WTC11 (cell line): Measurements from ENCODE around the gene SCD5. TPM values are rescaled to one million over a fixed set of nuclear protein-coding genes. Genes with fewer than 3 reads are reported as not detected.

Experiments used
- ATAC-seq: fragments of 200-7000 bp; cut with Tn5 transposase; 2 replicates; pipeline ENCODE4 v1.10.0; 2021; ENCODE audit warnings: mild to moderate bottlenecking, moderate library complexity
- CTCF ChIA-PET: fragments of 300-600 bp; sonication (Branson Sonifier 250); formaldehyde crosslinking; loops from one replicate; lab custom pipeline; 2021; ENCODE audit warnings: antibody characterized with exemption; lab: Charles Lee
- POLR2A ChIA-PET: fragments of 350-600 bp; sonication (Branson Sonifier 250); formaldehyde crosslinking; loops from one replicate; lab custom pipeline; 2021; ENCODE audit warnings: antibody characterized with exemption; lab: Charles Lee
- DNase-seq: peaks from one replicate; pipeline ENCODE4 v3.0.0; 2021; ENCODE audit warnings: low spot score
- H3K27ac Mint-ChIP-seq: 2 replicates; pipeline ENCODE4 v1.8.0; 2021; ENCODE audit warnings: mixed read lengths
- H3K27me3 Mint-ChIP-seq: 2 replicates; pipeline ENCODE4 v1.8.0; 2021; ENCODE audit warnings: low read depth, mild to moderate bottlenecking, moderate library complexity, mixed read lengths
- H3K36me3 Mint-ChIP-seq: 2 replicates; pipeline ENCODE4 v1.8.0; 2021; ENCODE audit warnings: mixed read lengths
- H3K4me1 Mint-ChIP-seq: 2 replicates; pipeline ENCODE4 v1.8.0; 2022; ENCODE audit warnings: mixed read lengths
- H3K4me3 Mint-ChIP-seq: 2 replicates; pipeline ENCODE4 v1.8.0; 2021; ENCODE audit warnings: mild to moderate bottlenecking, moderate library complexity, mixed read lengths
- H3K9me3 Mint-ChIP-seq: 2 replicates; pipeline ENCODE4 v1.8.0; 2021; ENCODE audit warnings: mixed read lengths
- FOXJ3 ChIP-seq: sonication (generic); formaldehyde crosslinking; IDR thresholded peaks from 2 replicates; pipeline ENCODE4 v1.9.0; 2021; ENCODE audit warnings: missing genetic modification reagents, mild to moderate bottlenecking, borderline replicate concordance
- FOXK1 ChIP-seq: sonication (generic); formaldehyde crosslinking; IDR thresholded peaks from 2 replicates; pipeline ENCODE4 v1.8.0; 2022; ENCODE audit warnings: mild to moderate bottlenecking, moderate library complexity, missing genetic modification reagents
- IRF2 ChIP-seq: sonication (generic); formaldehyde crosslinking; IDR thresholded peaks from 2 replicates; pipeline ENCODE4 v1.8.0; 2022; ENCODE audit warnings: low read depth, missing genetic modification reagents, borderline replicate concordance
- JAZF1 ChIP-seq: fragments of 250-450 bp; sonication (Bioruptor Pico); IDR thresholded peaks from 2 replicates; pipeline ENCODE4 v1.9.0; 2021; ENCODE audit warnings: moderate library complexity, mild to moderate bottlenecking, inconsistent platforms
- KAT7 ChIP-seq: sonication (generic); formaldehyde crosslinking; IDR thresholded peaks from 2 replicates; pipeline ENCODE4 v1.8.1; 2023; ENCODE audit warnings: missing genetic modification reagents, mild to moderate bottlenecking, borderline replicate concordance
- MXD4 ChIP-seq: fragments of 250-450 bp; sonication (Bioruptor Pico); IDR thresholded peaks from 2 replicates; pipeline ENCODE4 v1.8.0; 2021; ENCODE audit warnings: mild to moderate bottlenecking, moderate library complexity, borderline replicate concordance
- SMAD3 ChIP-seq: sonication (generic); formaldehyde crosslinking; IDR thresholded peaks from 2 replicates; pipeline ENCODE4 v1.8.0; 2022; ENCODE audit warnings: missing genetic modification reagents, mild to moderate bottlenecking, borderline replicate concordance
- TEAD1 ChIP-seq: sonication (generic); formaldehyde crosslinking; IDR thresholded peaks from 2 replicates; pipeline ENCODE4 v1.8.0; 2022; ENCODE audit warnings: mild to moderate bottlenecking, missing genetic modification reagents
- TP53 ChIP-seq: sonication (generic); formaldehyde crosslinking; IDR thresholded peaks from 2 replicates; pipeline ENCODE4 v1.8.1; 2023; ENCODE audit warnings: mild to moderate bottlenecking, missing genetic modification reagents
- ZNF219 ChIP-seq: sonication (generic); formaldehyde crosslinking; IDR thresholded peaks from 2 replicates; pipeline ENCODE4 v1.8.0; 2023; ENCODE audit warnings: missing genetic modification reagents, mild to moderate bottlenecking, borderline replicate concordance
- ZNF263 ChIP-seq: sonication (generic); formaldehyde crosslinking; IDR thresholded peaks from 2 replicates; pipeline ENCODE4 v1.8.1; 2022; ENCODE audit warnings: low read depth, mild to moderate bottlenecking, moderate library complexity, missing genetic modification reagents
- ZNF396 ChIP-seq: fragments of 250-450 bp; sonication (Bioruptor Pico); IDR thresholded peaks from 2 replicates; pipeline ENCODE4 v1.8.0; 2021; ENCODE audit warnings: mild to moderate bottlenecking, moderate library complexity, borderline replicate concordance
- ZNF671 ChIP-seq: fragments of 250-450 bp; sonication (Bioruptor Pico); IDR thresholded peaks from 2 replicates; pipeline ENCODE4 v1.8.0; 2021; ENCODE audit warnings: mild to moderate bottlenecking
- total RNA-seq: library from RNA; stranded (reverse); gene quantifications from 3 replicates; pipeline ENCODE4 v1.2.3, GENCODE V29; 2021
- TF ChIP-seq, protein P1 (sequence below): fragments of 200-600 bp; IDR thresholded peaks from 2 replicates; pipeline ENCODE4 v1.8.0; 2022; ENCODE audit warnings: antibody characterized with exemption
- TF ChIP-seq, protein P2 (sequence below): sonication (generic); formaldehyde crosslinking; IDR thresholded peaks from 2 replicates; pipeline ENCODE4 v1.8.0; 2022; ENCODE audit warnings: mild to moderate bottlenecking, missing genetic modification reagents
- TF ChIP-seq, protein P3 (sequence below): fragments of 250-450 bp; sonication (Bioruptor Pico); IDR thresholded peaks from 2 replicates; pipeline ENCODE4 v2.1.2; 2022; ENCODE audit warnings: mild to moderate bottlenecking, moderate library complexity
- TF ChIP-seq, protein P4 (sequence below): sonication (generic); formaldehyde crosslinking; IDR thresholded peaks from 2 replicates; pipeline ENCODE4 v1.8.1; 2023; ENCODE audit warnings: mild to moderate bottlenecking, missing genetic modification reagents, moderate library complexity

The SCD5 gene
- total RNA-seq, 1 experiment from 2014 or later: 6.3 TPM

DNA sequence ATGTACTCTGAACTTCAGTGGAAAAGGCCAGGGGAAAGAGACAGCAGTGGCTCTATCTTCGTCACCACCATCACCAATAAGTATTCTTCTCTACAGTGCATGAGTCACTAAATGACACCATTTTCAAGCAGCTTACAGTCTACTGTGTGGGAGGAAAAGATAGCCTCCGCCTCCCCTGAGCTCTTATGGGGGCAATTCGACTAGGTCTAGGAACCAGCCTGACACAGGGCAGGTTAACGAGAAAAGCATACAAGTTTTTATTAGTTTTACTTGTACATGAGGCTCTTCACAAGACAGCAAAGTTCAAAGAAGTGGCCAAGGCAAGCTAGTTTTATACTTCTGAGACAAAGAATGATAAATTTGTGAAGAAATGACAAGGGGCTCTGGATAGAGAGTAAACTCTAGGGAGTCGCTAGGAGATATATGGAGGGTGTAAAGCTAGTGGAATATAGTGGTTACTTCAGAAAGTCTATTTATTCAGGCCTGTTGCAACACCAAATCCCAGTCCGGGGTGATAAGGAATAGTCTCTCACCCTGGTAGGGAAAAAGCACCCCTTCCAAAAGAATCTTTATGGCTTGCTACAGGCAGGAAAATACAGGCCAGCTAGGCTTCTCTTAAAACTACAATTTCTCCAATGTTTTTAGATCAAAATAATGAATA, 49.7 kb downstream of the SCD5 start:
- peaks cover 24% of the 10 kb centered on the region for H3K4me1 Mint-ChIP-seq
- no peak overlapping the region for H3K27ac Mint-ChIP-seq
- H3K4me3 Mint-ChIP-seq: no peak overlapping the region
- ChIA-PET POLR2A (no interaction called here), CTCF (interaction anchor here (3.0 kb wide), 1 partner anchor 10 kb away, joined by 17 read pairs; no protein-coding TSS in a partner anchor)
- DNase-seq (no peak), ATAC-seq (no peak)
- no peaks in the 10 kb centered on the region for H3K9me3 Mint-ChIP-seq
- H3K27me3 Mint-ChIP-seq: no peaks in the 10 kb centered on the region
- TF ChIP-seq ZNF396 (CRISPR knock-in tag) (no peak), FOXJ3 (no peak), TEAD1 (no peak)
- no peaks in the 10 kb centered on the region for H3K36me3 Mint-ChIP-seq

DNA sequence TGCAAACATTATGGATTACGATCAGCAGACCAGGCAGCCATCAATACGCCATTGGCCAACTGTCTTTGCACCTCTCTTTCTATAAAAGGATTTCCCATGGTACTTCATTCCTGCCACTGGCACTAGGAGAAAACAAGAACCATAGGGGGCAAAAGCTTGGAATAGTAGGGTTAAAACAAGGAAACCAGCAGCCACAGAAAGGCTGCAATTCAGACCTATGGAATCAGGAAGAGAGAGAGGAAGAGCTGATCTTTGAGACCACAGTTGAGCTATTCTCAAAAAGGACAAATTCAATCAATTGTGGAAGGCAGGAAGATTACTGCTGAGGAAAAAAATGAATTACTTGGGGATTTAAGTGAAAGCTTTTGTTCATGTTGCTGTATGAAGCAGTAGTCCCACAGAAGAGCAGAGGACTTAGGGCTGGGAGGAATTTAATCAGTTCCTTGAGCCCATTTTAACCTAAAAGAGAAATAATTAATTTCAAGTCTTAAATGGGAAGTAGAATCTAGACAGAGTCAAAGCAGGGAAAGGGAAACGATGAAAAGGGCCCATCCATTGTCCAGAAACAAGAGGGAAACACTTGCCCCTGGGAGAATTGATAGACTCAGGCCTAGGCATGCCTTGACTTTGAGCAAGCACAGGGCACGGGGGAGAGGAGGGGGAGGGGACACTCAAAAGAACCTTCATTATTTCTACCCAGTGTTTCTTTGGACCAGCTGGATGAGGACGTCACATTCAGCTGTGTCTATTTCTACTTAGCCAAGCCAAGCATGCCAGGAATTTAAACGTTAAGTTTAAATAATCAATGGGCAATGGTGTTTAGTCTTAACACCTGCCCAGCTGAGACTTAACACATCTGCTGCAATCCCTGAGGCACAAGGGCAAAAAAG, 50.7 kb downstream of the SCD5 start:
- Mint-ChIP-seq H3K27me3 (no peaks in the 10 kb centered on the region), H3K4me1 (peaks cover 23% of the 10 kb centered on the region), H3K4me3 (no peak overlapping the region), H3K27ac (no peak overlapping the region), H3K9me3 (no peaks in the 10 kb centered on the region), H3K36me3 (no peaks in the 10 kb centered on the region)
- TF ChIP-seq ZNF219 (CRISPR knock-in tag): no peak
- TF ChIP-seq MXD4: no peak
- TF ChIP-seq, protein P1, sequence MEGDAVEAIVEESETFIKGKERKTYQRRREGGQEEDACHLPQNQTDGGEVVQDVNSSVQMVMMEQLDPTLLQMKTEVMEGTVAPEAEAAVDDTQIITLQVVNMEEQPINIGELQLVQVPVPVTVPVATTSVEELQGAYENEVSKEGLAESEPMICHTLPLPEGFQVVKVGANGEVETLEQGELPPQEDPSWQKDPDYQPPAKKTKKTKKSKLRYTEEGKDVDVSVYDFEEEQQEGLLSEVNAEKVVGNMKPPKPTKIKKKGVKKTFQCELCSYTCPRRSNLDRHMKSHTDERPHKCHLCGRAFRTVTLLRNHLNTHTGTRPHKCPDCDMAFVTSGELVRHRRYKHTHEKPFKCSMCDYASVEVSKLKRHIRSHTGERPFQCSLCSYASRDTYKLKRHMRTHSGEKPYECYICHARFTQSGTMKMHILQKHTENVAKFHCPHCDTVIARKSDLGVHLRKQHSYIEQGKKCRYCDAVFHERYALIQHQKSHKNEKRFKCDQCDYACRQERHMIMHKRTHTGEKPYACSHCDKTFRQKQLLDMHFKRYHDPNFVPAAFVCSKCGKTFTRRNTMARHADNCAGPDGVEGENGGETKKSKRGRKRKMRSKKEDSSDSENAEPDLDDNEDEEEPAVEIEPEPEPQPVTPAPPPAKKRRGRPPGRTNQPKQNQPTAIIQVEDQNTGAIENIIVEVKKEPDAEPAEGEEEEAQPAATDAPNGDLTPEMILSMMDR: no peak
- TF ChIP-seq KAT7 (CRISPR knock-in tag): no peak
- no peak for TF ChIP-seq JAZF1 (CRISPR knock-in tag)
- no peak for TF ChIP-seq TEAD1
- no peak for TF ChIP-seq IRF2 (CRISPR knock-in tag)
- no peak for TF ChIP-seq FOXK1 (CRISPR knock-in tag)
- no peak for TF ChIP-seq ZNF671 (CRISPR knock-in tag)
- TF ChIP-seq, protein P2, sequence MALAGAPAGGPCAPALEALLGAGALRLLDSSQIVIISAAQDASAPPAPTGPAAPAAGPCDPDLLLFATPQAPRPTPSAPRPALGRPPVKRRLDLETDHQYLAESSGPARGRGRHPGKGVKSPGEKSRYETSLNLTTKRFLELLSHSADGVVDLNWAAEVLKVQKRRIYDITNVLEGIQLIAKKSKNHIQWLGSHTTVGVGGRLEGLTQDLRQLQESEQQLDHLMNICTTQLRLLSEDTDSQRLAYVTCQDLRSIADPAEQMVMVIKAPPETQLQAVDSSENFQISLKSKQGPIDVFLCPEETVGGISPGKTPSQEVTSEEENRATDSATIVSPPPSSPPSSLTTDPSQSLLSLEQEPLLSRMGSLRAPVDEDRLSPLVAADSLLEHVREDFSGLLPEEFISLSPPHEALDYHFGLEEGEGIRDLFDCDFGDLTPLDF (CRISPR knock-in tag): no peak
- TF ChIP-seq, protein P3, sequence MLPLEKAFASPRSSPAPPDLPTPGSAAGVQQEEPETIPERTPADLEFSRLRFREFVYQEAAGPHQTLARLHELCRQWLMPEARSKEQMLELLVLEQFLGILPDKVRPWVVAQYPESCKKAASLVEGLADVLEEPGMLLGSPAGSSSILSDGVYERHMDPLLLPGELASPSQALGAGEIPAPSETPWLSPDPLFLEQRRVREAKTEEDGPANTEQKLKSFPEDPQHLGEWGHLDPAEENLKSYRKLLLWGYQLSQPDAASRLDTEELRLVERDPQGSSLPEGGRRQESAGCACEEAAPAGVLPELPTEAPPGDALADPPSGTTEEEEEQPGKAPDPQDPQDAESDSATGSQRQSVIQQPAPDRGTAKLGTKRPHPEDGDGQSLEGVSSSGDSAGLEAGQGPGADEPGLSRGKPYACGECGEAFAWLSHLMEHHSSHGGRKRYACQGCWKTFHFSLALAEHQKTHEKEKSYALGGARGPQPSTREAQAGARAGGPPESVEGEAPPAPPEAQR (CRISPR knock-in tag): no peak
- TF ChIP-seq SMAD3 (CRISPR knock-in tag): no peak
- CTCF ChIA-PET: interaction anchor here (1.2 to 3.0 kb wide), 3 partner anchors 9 to 247 kb away, joined by 4 to 17 read pairs (median 4); partner anchors contain the start of gene SCD5
- DNase-seq (no peak), ATAC-seq (0 out of 2 replicates have a peak, but pooled peaks have one; percentile 22)
- POLR2A ChIA-PET: no interaction called here

DNA sequence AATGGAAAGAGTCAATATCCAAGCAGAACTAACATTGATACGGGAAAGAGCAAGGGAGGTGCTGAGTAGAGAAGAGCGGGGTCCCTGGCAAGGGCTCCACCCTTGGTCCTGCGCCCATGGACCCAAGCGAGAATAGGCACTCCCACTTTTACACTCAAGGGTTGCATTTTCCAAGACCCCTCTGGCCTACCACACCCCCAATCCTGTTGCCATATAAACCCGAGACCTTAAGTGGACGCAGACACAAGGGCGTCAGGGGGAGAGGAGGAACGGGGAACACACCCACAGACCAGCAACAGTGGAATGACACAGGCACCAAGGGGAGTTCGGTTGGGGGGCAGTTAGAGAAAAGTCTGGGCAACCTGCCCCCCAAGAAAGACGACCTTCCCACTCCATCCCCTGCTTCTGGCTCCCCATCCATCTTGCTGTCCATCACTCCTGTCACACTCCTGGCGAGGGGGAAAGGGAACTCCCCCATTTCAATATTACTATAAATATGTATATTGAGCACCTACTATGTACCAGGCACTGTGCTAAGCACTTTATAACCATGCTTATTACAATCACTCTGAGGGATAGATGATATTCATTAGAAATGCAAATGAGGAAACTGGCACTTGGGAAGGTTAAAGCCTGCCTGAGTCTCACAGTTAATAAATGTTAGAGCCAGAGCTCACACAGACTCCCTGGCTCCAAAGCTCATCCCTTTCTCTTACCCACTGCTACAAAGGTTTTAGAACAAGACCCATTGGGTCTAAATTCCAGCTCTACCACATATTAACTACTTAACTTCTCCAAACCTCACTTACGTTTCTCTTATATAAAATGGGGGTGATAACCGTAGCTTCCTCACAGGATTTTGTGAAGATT, 51.7 kb downstream of the SCD5 start:
- TF ChIP-seq ZNF263 (CRISPR knock-in tag): no peak
- TF ChIP-seq, protein P4, sequence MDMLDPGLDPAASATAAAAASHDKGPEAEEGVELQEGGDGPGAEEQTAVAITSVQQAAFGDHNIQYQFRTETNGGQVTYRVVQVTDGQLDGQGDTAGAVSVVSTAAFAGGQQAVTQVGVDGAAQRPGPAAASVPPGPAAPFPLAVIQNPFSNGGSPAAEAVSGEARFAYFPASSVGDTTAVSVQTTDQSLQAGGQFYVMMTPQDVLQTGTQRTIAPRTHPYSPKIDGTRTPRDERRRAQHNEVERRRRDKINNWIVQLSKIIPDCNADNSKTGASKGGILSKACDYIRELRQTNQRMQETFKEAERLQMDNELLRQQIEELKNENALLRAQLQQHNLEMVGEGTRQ (CRISPR knock-in tag): no peak
- no peak for TF ChIP-seq TP53 (CRISPR knock-in tag)
- Mint-ChIP-seq H3K9me3 (no peaks in the 10 kb centered on the region), H3K36me3 (no peaks in the 10 kb centered on the region), H3K4me3 (no peak overlapping the region), H3K27me3 (no peaks in the 10 kb centered on the region), H3K4me1 (peaks cover 23% of the 10 kb centered on the region), H3K27ac (no peak overlapping the region)
- ChIA-PET POLR2A (no interaction called here), CTCF (interaction anchor here (1.2 to 3.0 kb wide), 3 partner anchors 8 to 246 kb away, joined by 4 to 17 read pairs (median 4); partner anchors contain the start of gene SCD5)
- no peak for DNase-seq
- no peak for ATAC-seq
